Esophagus squamous epithelium (tissue), 4 donors: ENCODE data around the gene RCSD1.

Source experiments
- POLR2A ChIP-seq, 4 donors: fragments of 450-650 bp; IDR thresholded peaks; one replicate each; pipeline ENCODE4 v1.6.1; 2017; ENCODE audit warnings: antibody characterized with exemption in 4 of 4, mild to moderate bottlenecking in 4 of 4, moderate library complexity in 3 of 4
- TF ChIP-seq, protein P1 (sequence below), 6 experiments: fragments of 450-650 bp in 4 of 6; fragments of 200-600 bp in 2 of 6; sonication (generic) in 2 of 6; IDR thresholded peaks; one replicate each; pipeline ENCODE4 v1.5.1; 2016 to 2019; ENCODE audit warnings: antibody characterized with exemption in 6 of 6, mild to moderate bottlenecking in 4 of 6, moderate library complexity in 4 of 6

DNA sequence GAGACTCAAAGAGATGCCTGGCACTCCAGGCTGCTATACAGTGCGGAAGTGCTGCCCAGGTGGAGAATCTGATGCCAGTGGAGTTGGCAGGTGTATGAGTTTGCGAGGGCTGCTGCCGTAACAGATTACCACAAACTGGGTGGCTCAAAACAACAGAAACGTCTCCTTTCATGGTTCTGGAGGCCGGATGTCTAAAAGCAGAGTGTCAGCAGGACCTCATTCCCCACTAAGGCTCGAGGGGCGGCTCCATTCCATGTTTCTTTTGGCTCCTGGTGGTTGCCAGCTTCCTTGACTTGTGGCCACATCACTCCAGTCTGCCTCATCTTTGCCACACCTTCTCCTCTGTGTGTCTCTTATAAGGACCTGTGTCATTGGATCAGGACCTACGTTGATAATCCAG is 10.0 kb downstream of the RCSD1 start:
- TF ChIP-seq, protein P1, sequence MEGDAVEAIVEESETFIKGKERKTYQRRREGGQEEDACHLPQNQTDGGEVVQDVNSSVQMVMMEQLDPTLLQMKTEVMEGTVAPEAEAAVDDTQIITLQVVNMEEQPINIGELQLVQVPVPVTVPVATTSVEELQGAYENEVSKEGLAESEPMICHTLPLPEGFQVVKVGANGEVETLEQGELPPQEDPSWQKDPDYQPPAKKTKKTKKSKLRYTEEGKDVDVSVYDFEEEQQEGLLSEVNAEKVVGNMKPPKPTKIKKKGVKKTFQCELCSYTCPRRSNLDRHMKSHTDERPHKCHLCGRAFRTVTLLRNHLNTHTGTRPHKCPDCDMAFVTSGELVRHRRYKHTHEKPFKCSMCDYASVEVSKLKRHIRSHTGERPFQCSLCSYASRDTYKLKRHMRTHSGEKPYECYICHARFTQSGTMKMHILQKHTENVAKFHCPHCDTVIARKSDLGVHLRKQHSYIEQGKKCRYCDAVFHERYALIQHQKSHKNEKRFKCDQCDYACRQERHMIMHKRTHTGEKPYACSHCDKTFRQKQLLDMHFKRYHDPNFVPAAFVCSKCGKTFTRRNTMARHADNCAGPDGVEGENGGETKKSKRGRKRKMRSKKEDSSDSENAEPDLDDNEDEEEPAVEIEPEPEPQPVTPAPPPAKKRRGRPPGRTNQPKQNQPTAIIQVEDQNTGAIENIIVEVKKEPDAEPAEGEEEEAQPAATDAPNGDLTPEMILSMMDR (IDR thresholded peaks at IDR 0.05), result no peak
- no peak for TF ChIP-seq POLR2A (IDR thresholded peaks at IDR 0.05)
